ENCODE results near the gene ZCCHC4. TPM values are rescaled to one million over a fixed set of nuclear protein-coding genes. Genes with fewer than 3 reads are reported as not detected.

The ZCCHC4 gene
- total RNA-seq, 4 donors from 2014 or later = 6.9 to 14.2 (median 12.4) TPM

DNA sequence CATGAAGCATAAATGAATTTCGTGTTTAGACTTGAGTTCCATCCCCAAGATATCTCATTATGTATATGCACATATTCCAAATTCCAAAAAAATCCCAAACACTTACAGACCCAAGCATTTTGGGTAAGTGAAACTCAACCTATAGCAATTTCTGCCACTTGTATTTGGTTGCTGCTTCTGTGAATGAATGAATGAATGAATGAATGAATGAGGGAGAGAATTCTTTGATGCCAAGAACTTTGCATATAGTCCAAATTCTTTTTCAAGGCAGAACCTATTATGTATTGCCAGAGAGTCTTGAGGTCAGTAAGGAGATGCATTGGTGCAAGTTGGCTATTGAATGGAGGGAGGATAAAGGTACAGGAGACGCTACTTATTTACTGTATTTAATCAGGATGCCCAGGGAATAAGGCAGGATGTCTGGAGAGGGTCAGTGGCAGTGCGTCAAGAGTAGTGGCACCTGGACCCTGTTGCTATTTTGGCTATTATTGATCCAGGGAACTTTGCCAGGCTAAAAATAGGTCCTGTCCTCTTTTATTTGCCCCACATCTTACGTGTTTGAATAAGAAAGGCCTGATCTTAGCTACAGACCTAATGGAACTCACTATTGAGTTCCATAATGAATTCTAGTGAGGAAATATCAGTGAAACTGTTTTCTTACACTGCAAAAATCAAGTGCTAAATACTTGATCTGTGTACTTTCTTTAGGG is 98.4 kb downstream of the ZCCHC4 start:
- no peaks in the 10 kb centered on the region for H3K4me1 ChIP-seq
- no peak overlapping the region for H3K4me3 ChIP-seq
- H3K27me3 ChIP-seq = no peaks in the 10 kb centered on the region
- ATAC-seq (no peak), DNase-seq (no peak)
- intact Hi-C loops (cut with DNase I; ENCODE audit: low total_unique reads) (no loop called here), in situ Hi-C loops (cut with MboI; ENCODE audit: low sequenced_read_pairs in 4 of 4) (no loop called here)
- TF ChIP-seq, protein P1, sequence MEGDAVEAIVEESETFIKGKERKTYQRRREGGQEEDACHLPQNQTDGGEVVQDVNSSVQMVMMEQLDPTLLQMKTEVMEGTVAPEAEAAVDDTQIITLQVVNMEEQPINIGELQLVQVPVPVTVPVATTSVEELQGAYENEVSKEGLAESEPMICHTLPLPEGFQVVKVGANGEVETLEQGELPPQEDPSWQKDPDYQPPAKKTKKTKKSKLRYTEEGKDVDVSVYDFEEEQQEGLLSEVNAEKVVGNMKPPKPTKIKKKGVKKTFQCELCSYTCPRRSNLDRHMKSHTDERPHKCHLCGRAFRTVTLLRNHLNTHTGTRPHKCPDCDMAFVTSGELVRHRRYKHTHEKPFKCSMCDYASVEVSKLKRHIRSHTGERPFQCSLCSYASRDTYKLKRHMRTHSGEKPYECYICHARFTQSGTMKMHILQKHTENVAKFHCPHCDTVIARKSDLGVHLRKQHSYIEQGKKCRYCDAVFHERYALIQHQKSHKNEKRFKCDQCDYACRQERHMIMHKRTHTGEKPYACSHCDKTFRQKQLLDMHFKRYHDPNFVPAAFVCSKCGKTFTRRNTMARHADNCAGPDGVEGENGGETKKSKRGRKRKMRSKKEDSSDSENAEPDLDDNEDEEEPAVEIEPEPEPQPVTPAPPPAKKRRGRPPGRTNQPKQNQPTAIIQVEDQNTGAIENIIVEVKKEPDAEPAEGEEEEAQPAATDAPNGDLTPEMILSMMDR (IDR thresholded peaks at IDR 0.05 in 4 of 5, conservative IDR thresholded peaks at IDR 0.05 in 1 of 5) = no peak
- TF ChIP-seq POLR2A (IDR thresholded peaks at IDR 0.05) = no peak
- H3K36me3 ChIP-seq = peaks cover 0 to 94% of the 10 kb centered on the region in 2 donors
- no peak overlapping the region for H3K27ac ChIP-seq
- no peaks in the 10 kb centered on the region for H3K9me3 ChIP-seq

DNA sequence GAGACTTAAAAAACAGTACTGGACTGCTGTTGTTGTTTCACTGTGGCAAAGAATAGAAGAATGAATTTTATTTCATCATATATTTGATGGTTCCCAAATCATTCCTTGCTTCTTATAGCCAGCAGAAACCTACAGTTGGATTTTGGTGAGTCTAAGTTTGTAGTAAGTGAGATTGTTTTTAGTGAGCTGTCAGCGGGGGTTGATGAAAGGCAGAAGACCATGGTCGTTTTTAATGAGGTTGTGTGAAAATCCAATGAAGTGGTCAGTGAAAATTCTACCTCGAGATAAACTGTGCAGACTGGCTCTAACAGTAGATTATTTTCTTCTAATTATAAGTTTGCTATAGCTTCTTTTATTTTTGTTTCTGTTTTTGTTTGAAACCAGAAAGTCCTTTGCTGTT is 100.7 kb downstream of the ZCCHC4 start:
- ATAC-seq (no peak), DNase-seq (no peak)
- in situ Hi-C loops (cut with MboI; ENCODE audit: low sequenced_read_pairs in 4 of 4) (no loop called here), intact Hi-C loops (cut with DNase I; ENCODE audit: low total_unique reads) (no loop called here)
- no peak overlapping the region for H3K27ac ChIP-seq
- no peaks in the 10 kb centered on the region for H3K27me3 ChIP-seq
- no peaks in the 10 kb centered on the region for H3K4me1 ChIP-seq
- no peak overlapping the region for H3K4me3 ChIP-seq
- no peaks in the 10 kb centered on the region for H3K9me3 ChIP-seq
- TF ChIP-seq, protein P1 (IDR thresholded peaks at IDR 0.05 in 4 of 5, conservative IDR thresholded peaks at IDR 0.05 in 1 of 5) = no peak
- no peak for TF ChIP-seq POLR2A (IDR thresholded peaks at IDR 0.05)
- peaks cover 0 to 96% of the 10 kb centered on the region in 2 donors for H3K36me3 ChIP-seq

DNA sequence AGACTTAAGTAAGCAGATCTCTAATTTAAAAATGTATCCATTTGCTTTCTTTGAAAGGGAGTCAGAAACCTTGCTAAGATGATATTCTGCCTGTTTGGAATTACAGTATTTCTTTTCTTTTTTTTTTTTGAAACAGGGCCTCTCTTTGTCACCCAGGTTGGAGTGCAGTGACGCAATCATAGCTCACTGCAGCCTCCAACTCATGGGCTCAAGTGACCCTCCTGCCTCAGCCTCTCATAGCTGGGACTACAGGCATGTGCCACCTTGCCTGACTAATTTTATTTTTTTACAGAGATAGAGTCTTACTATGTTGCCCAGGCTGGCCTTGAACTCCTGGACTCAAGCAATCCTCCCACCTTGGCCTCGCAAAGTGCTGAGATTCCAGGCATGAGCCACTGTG is 104.4 kb downstream of the ZCCHC4 start:
- no peaks in the 10 kb centered on the region for H3K9me3 ChIP-seq
- no peak overlapping the region for H3K4me3 ChIP-seq
- intact Hi-C loops (cut with DNase I; ENCODE audit: low total_unique reads) = no loop called here
- ATAC-seq (no peak), DNase-seq (no peak)
- H3K4me1 ChIP-seq = no peaks in the 10 kb centered on the region
- no peak for TF ChIP-seq POLR2A (IDR thresholded peaks at IDR 0.05)
- TF ChIP-seq, protein P1 (IDR thresholded peaks at IDR 0.05 in 4 of 5, conservative IDR thresholded peaks at IDR 0.05 in 1 of 5) = no peak
- in situ Hi-C loops (cut with MboI; ENCODE audit: low sequenced_read_pairs in 4 of 4) = no loop called here
- H3K36me3 ChIP-seq = peaks cover 0 to 75% of the 10 kb centered on the region in 2 donors
- no peaks in the 10 kb centered on the region for H3K27me3 ChIP-seq
- H3K27ac ChIP-seq = no peak overlapping the region

Other genes starting within 250 kb of the ZCCHC4 start
- gene SEPSECS, start 152.3 kb upstream of the ZCCHC4 start, total RNA-seq = 1 to 10 TPM; 3.9 to 6.7 (median 4.7) TPM
- 1 to 10 TPM in 3 of 4 donors, under 1 TPM in 1; 0.92 to 3.6 (median 3.0) TPM for gene PI4K2B, start 78.7 kb upstream of the ZCCHC4 start, total RNA-seq
- gene ANAPC4, start 64.5 kb downstream of the ZCCHC4 start, total RNA-seq = 10 to 100 TPM; 11.8 to 20.2 (median 14.7) TPM

All from gastrocnemius medialis (tissue), 4 donors.